ENCODE data around the gene VAMP8.

GRCh38 chr2:85578243-85579180, 1.1 kb downstream of the VAMP8 start:
- no peak for TF ChIP-seq SP1 (IDR thresholded peaks at IDR 0.05)
- no peak for TF ChIP-seq FOXM1 (IDR thresholded peaks at IDR 0.05; ENCODE audit: borderline replicate concordance)
- no peak for TF ChIP-seq BHLHE40 (IDR thresholded peaks at IDR 0.05; ENCODE audit: borderline replicate concordance)
- TF ChIP-seq TARDBP (IDR thresholded peaks at IDR 0.05): no peak
